Fibroblast of lung (primary cell): ENCODE data around the gene FGF14. TPM values are rescaled to one million over a fixed set of nuclear protein-coding genes. Genes with fewer than 3 reads are reported as not detected.

ENCODE experiments used
- DNase-seq, 2 donors: peaks; one replicate each; pipeline versions ENCODE4 v3.0.0 to v3.0.0-alpha.2; 2010; ENCODE audit warnings: low read depth in 2 of 2
- H2AFZ ChIP-seq: 2 replicates; pipeline ENCODE4 v1.5.1; 2012; ENCODE audit warnings: low read length, control low read depth, inconsistent platforms
- H3K27ac ChIP-seq: 2 replicates; pipeline ENCODE4 v1.5.1; 2011; ENCODE audit warnings: low read length, control low read depth; ENCODE audit not compliant: insufficient read depth
- H3K27me3 ChIP-seq: 2 replicates; pipeline ENCODE4 v1.5.1; 2011; ENCODE audit warnings: mild to moderate bottlenecking, low read length; ENCODE audit not compliant: control insufficient read depth, insufficient read depth
- H3K36me3 ChIP-seq: 2 replicates; pipeline ENCODE4 v1.5.1; 2011; ENCODE audit warnings: low read length; ENCODE audit not compliant: control insufficient read depth, insufficient read depth
- H3K4me1 ChIP-seq: 2 replicates; pipeline ENCODE4 v1.5.1; 2011; ENCODE audit warnings: low read length; ENCODE audit not compliant: control insufficient read depth, insufficient read depth; ENCODE audit errors: extremely low read depth
- H3K4me2 ChIP-seq: 2 replicates; pipeline ENCODE4 v1.5.1; 2011; ENCODE audit warnings: low read length, control low read depth; ENCODE audit not compliant: insufficient read depth; ENCODE audit errors: extremely low read depth
- H3K4me3 ChIP-seq, 4 experiments: fragments of 200-600 bp in 1 of 4; sonication (generic) in 1 of 4; replicated peaks in 1 of 4; 2 replicates each; pipeline ENCODE4 v1.5.1; 2011 to 2016; ENCODE audit warnings: low read length in 4 of 4, low read depth in 3 of 4, mild to moderate bottlenecking in 3 of 4, control low read depth in 2 of 4, inconsistent platforms in 1 of 4, mixed read lengths in 1 of 4; ENCODE audit not compliant: insufficient read depth in 1 of 4; ENCODE audit errors: control extremely low read depth in 1 of 4
- H3K79me2 ChIP-seq: 2 replicates; pipeline ENCODE4 v1.5.1; 2012; ENCODE audit warnings: mild to moderate bottlenecking, low read length, inconsistent platforms; ENCODE audit not compliant: control insufficient read depth, insufficient read depth
- H3K9ac ChIP-seq: 2 replicates; pipeline ENCODE4 v1.5.1; 2011; ENCODE audit warnings: mild to moderate bottlenecking, low read length, control low read depth; ENCODE audit not compliant: insufficient read depth
- H3K9me3 ChIP-seq: 2 replicates; pipeline ENCODE4 v1.5.1; 2012; ENCODE audit warnings: low read depth, low read length; ENCODE audit not compliant: control insufficient read depth, insufficient read depth
- H4K20me1 ChIP-seq: 2 replicates; pipeline ENCODE4 v1.5.1; 2011; ENCODE audit warnings: low read length; ENCODE audit not compliant: control insufficient read depth, insufficient read depth; ENCODE audit errors: extremely low read depth
- CTCF ChIP-seq, 2 donors: IDR thresholded peaks in 1 of 2; conservative IDR thresholded peaks in 1 of 2; 1 replicate in 1 of 2; 2 replicates in 1 of 2; pipeline ENCODE4 v1.5.1; 2011 to 2012; ENCODE audit warnings: low read length in 2 of 2, control low read depth in 1 of 2, inconsistent platforms in 1 of 2, low read depth in 1 of 2, mild to moderate bottlenecking in 1 of 2
- EZH2 ChIP-seq: IDR thresholded peaks from 2 replicates; pipeline ENCODE4 v1.5.1; 2012; ENCODE audit warnings: low read length, control low read depth, mild to moderate bottlenecking; ENCODE audit errors: missing control alignments
- polyA plus RNA-seq, 2 donors: library from polyadenylated mRNA; depleted of rRNA in 1 of 2; stranded (reverse) in 1 of 2; unstranded in 1 of 2; fragments of >200 nt; gene quantifications; 2 replicates each; pipeline ENCODE4 v1.2.1, GENCODE V29; 2011 to 2012; ENCODE audit warnings: missing spikeins in 1 of 2
- total RNA-seq: library from RNA; depleted of rRNA; stranded (reverse); fragments of >200 nt; gene quantifications from 2 replicates; pipeline ENCODE4 v1.2.1, GENCODE V29; 2014

The FGF14 gene
- total and polyA plus RNA-seq, 2 donors (not counting 1 experiment from before 2014, with no cell fraction given) = 0.94 to 7.8 TPM

GRCh38 chr13:102347490-102347889 is 54.4 kb downstream of the FGF14 start:
- no peak overlapping the region for H3K9ac ChIP-seq
- no peaks in the 10 kb centered on the region for H3K9me3 ChIP-seq
- H3K27me3 ChIP-seq = no peaks in the 10 kb centered on the region
- H3K79me2 ChIP-seq = no peaks in the 10 kb centered on the region
- peak in 1 of 2 donors; percentile 6 for DNase-seq
- TF ChIP-seq CTCF (conservative IDR thresholded peaks at IDR 0.05 in 1 of 2, IDR thresholded peaks at IDR 0.05 in 1 of 2; ENCODE audit: low read depth in 1 of 2, low read length in 2 of 2) (no peak), EZH2 (no peak)
- no peak overlapping the region for H3K27ac ChIP-seq
- H2AFZ ChIP-seq = peak overlapping the region; percentile 20
- no peaks in the 10 kb centered on the region for H4K20me1 ChIP-seq
- no peaks in the 10 kb centered on the region for H3K4me1 ChIP-seq
- no peaks in the 10 kb centered on the region for H3K36me3 ChIP-seq
- no peak overlapping the region for H3K4me2 ChIP-seq
- no peak overlapping the region for H3K4me3 ChIP-seq

- Histone ChIP-seq H3K4me1 (no peaks in the 10 kb centered on the region), H4K20me1 (no peaks in the 10 kb centered on the region), H3K9me3 (no peaks in the 10 kb centered on the region), H3K27ac (no peak overlapping the region), H2AFZ (no peak overlapping the region), H3K79me2 (no peaks in the 10 kb centered on the region), H3K4me2 (no peak overlapping the region), H3K27me3 (no peaks in the 10 kb centered on the region), H3K36me3 (no peaks in the 10 kb centered on the region), H3K4me3 (no peak overlapping the region), H3K9ac (no peak overlapping the region)
- DNase-seq = no peak
- TF ChIP-seq CTCF (conservative IDR thresholded peaks at IDR 0.05 in 1 of 2, IDR thresholded peaks at IDR 0.05 in 1 of 2; ENCODE audit: low read depth in 1 of 2, low read length in 2 of 2) (no peak), EZH2 (no peak)
Observed at GRCh38 chr13:102346769-102347168, 55.1 kb downstream of the FGF14 start.

GRCh38 chr13:102344410-102344809 is 57.4 kb downstream of the FGF14 start:
- Histone ChIP-seq H2AFZ (no peak overlapping the region), H3K36me3 (no peaks in the 10 kb centered on the region), H3K27me3 (no peaks in the 10 kb centered on the region), H3K4me3 (no peak overlapping the region), H3K4me2 (no peak overlapping the region), H3K79me2 (no peaks in the 10 kb centered on the region), H3K9ac (no peak overlapping the region), H3K27ac (no peak overlapping the region), H3K4me1 (no peaks in the 10 kb centered on the region), H4K20me1 (no peaks in the 10 kb centered on the region), H3K9me3 (no peaks in the 10 kb centered on the region)
- TF ChIP-seq EZH2 (no peak), CTCF (conservative IDR thresholded peaks at IDR 0.05 in 1 of 2, IDR thresholded peaks at IDR 0.05 in 1 of 2; ENCODE audit: low read depth in 1 of 2, low read length in 2 of 2) (no peak)
- no peak for DNase-seq
